Right atrium auricular region (tissue), 2 donors: ENCODE measurements around the gene TOR1AIP2. TPM values are rescaled to one million over a fixed set of nuclear protein-coding genes. Genes with fewer than 3 reads are reported as not detected.

Experiments used
- DNase-seq: peaks from one replicate; pipeline ENCODE4 v3.0.0-alpha.2; 2019; ENCODE audit warnings: low spot score
- H3K27ac ChIP-seq, 2 donors: fragments of 200-600 bp; sonication (generic); 1 replicate in 1 of 2; 2 replicates in 1 of 2; pipeline ENCODE4 v1.5.1; 2016 to 2019
- H3K27me3 ChIP-seq, 2 donors: fragments of 200-600 bp; sonication (generic); one replicate each; pipeline versions ENCODE4 v1.5.1 to v1.6.0; 2017 to 2019
- H3K36me3 ChIP-seq: fragments of 200-600 bp; sonication (generic); one replicate; pipeline ENCODE4 v1.5.1; 2016
- H3K4me1 ChIP-seq, 2 donors: fragments of 200-600 bp; sonication (generic); one replicate each; pipeline versions ENCODE4 v1.5.1 to v1.6.0; 2017 to 2019
- H3K4me3 ChIP-seq, 2 donors: fragments of 200-600 bp; sonication (generic); 1 replicate in 1 of 2; 2 replicates in 1 of 2; pipeline ENCODE4 v1.5.1; 2017 to 2019; ENCODE audit warnings: mild to moderate bottlenecking in 1 of 2, moderate library complexity in 1 of 2
- H3K9me3 ChIP-seq, 2 donors: fragments of 200-600 bp; sonication (generic); one replicate each; pipeline ENCODE4 v1.5.1; 2019
- CTCF ChIP-seq, 2 donors: fragments of 200-600 bp; sonication (generic); IDR thresholded peaks; one replicate each; pipeline ENCODE4 v1.5.1; 2019; ENCODE audit warnings: antibody characterized with exemption in 2 of 2
- total RNA-seq, 2 donors: library from RNA; depleted of rRNA; stranded (reverse); fragments of >200 nt; gene quantifications; one replicate each; pipeline ENCODE4 v1.1.0, GENCODE V29; 2016

Gene TOR1AIP2
- total RNA-seq, 2 donors from 2014 or later: 44.7 to 59.7 TPM

- H3K36me3 ChIP-seq: no peaks in the 10 kb centered on the region
- peaks cover 0 to 15% of the 10 kb centered on the region in 2 donors for H3K4me1 ChIP-seq
- H3K9me3 ChIP-seq: no peaks in the 10 kb centered on the region
- H3K27ac ChIP-seq: no peak overlapping the region
- H3K4me3 ChIP-seq: no peak overlapping the region
- TF ChIP-seq CTCF (IDR thresholded peaks at IDR 0.05): no peak
- DNase-seq: no peak
- no peaks in the 10 kb centered on the region for H3K27me3 ChIP-seq
Observed at GRCh38 chr1:179794669-179795068, 82.9 kb downstream of the TOR1AIP2 start.

DNA sequence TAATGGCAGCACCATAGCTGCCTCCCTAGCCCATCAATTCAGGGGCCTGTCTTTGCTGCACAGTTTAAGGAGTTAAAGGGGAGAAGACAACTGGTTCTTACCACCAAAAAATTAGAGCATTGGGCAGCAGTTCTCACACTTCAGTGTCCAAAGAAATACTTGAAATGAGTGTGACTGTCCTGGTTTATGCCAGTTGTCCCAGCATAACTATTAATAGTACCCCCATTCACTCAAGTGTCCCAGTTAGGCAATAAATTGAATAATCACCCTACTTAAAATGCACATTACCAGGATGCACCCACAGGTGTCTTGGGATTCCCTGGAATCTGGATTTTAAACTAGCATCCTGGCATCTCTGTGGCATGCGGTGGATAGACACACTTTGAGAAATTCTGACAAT lies 83.5 kb downstream of the TOR1AIP2 start:
- no peaks in the 10 kb centered on the region for H3K36me3 ChIP-seq
- no peaks in the 10 kb centered on the region for H3K27me3 ChIP-seq

GRCh38 chr1:179793281-179793680 lies 84.3 kb downstream of the TOR1AIP2 start:
- no peaks in the 10 kb centered on the region for H3K27me3 ChIP-seq
- no peaks in the 10 kb centered on the region for H3K36me3 ChIP-seq
- H3K4me3 ChIP-seq: no peak overlapping the region
- DNase-seq: no peak
- no peak for TF ChIP-seq CTCF (IDR thresholded peaks at IDR 0.05)
- H3K4me1 ChIP-seq: peaks cover 0 to 15% of the 10 kb centered on the region in 2 donors
- no peaks in the 10 kb centered on the region for H3K9me3 ChIP-seq
- no peak overlapping the region for H3K27ac ChIP-seq

More for the DNA sequence above, 83.5 kb downstream of the TOR1AIP2 start:
- no peaks in the 10 kb centered on the region for H3K9me3 ChIP-seq
- no peak for DNase-seq
- no peak for TF ChIP-seq CTCF (IDR thresholded peaks at IDR 0.05)
- no peak overlapping the region for H3K4me3 ChIP-seq
- H3K4me1 ChIP-seq: peaks cover 0 to 15% of the 10 kb centered on the region in 2 donors
- no peak overlapping the region for H3K27ac ChIP-seq

Other genes with a start within 250 kb of the TOR1AIP2 start
- gene FAM163A, start 134.5 kb downstream of the TOR1AIP2 start, total RNA-seq: not detected
- 10 to 100 TPM; 66.7 to 72.1 TPM for gene TOR1AIP1, start 4.5 kb upstream of the TOR1AIP2 start, total RNA-seq
- gene CEP350, start 77.0 kb upstream of the TOR1AIP2 start, total RNA-seq: 10 to 100 TPM; 55.3 to 56.1 TPM